PC-9 (cell line): Measurements from ENCODE around the gene ZNF576. TPM values are rescaled to one million over a fixed set of nuclear protein-coding genes. Genes with fewer than 3 reads are reported as not detected.
A peak's percentile ranks its signal among the peaks of the same experiment; 100 is the strongest.
"Not testable (repeated sequence)": the region's sequence is repeated elsewhere in the genome, so short reads cannot be mapped to it uniquely, and the experiment has no call there.

Experiments
- Bru-seq: library from RNA; stranded (reverse); fragments of 400-500 nt; gene quantifications from one replicate; lab custom pipeline; 2021; lab: Mats Ljungman, UMichigan
- BruChase-seq, 2 experiments: library from RNA; stranded (reverse); fragments of 400-500 nt; gene quantifications; one replicate each; lab custom pipeline; 2021; lab: Mats Ljungman, UMichigan
- BruUV-seq: library from RNA; stranded (reverse); fragments of 400-500 nt; replicated peaks from 2 replicates; lab custom pipeline; 2021; lab: Mats Ljungman, UMichigan
- CTCF ChIA-PET: fragments of 300-600 bp; sonication (Branson Sonifier 250); formaldehyde crosslinking; loops from one replicate; lab custom pipeline; 2022; ENCODE audit warnings: antibody characterized with exemption; lab: Charles Lee
- POLR2A ChIA-PET: fragments of 300-600 bp; sonication (Branson Sonifier 250); formaldehyde crosslinking; loops from one replicate; lab custom pipeline; 2022; ENCODE audit warnings: antibody characterized with exemption; ENCODE audit not compliant: unreplicated experiment; lab: Charles Lee
- DNase-seq, 2 experiments: peaks; one replicate each; pipeline versions ENCODE4 v3.0.0 to v3.0.0-alpha.2; 2015 to 2022; ENCODE audit warnings: mixed read lengths in 1 of 2
- H2AFZ ChIP-seq: fragments of 200-600 bp; sonication (generic); 2 replicates; pipeline ENCODE4 v1.8.1; 2017; ENCODE audit warnings: antibody characterized with exemption
- H3F3A ChIP-seq: fragments of 200-600 bp; sonication (generic); 2 replicates; pipeline ENCODE4 v1.8.1; 2017; ENCODE audit warnings: antibody characterized with exemption, mild to moderate bottlenecking, low read depth; ENCODE audit not compliant: insufficient read depth
- H3K27ac ChIP-seq: fragments of 200-600 bp; sonication (generic); 2 replicates; pipeline ENCODE4 v1.6.1; 2016; ENCODE audit warnings: mixed run types
- H3K27me3 ChIP-seq: fragments of 200-600 bp; sonication (generic); 2 replicates; pipeline ENCODE4 v1.6.1; 2016; ENCODE audit warnings: low read depth, mixed run types; ENCODE audit not compliant: insufficient read depth
- H3K36me3 ChIP-seq: fragments of 200-600 bp; sonication (generic); 2 replicates; pipeline ENCODE4 v1.6.1; 2016; ENCODE audit warnings: low read depth, mixed run types
- H3K4me1 ChIP-seq: fragments of 200-600 bp; sonication (generic); replicated peaks from 2 replicates; pipeline ENCODE4 v1.6.1; 2016; ENCODE audit warnings: mixed run types; ENCODE audit not compliant: insufficient read depth
- H3K4me2 ChIP-seq: fragments of 200-600 bp; sonication (generic); 2 replicates; pipeline ENCODE4 v1.6.1; 2017; ENCODE audit warnings: mixed run types
- H3K4me3 ChIP-seq: fragments of 200-600 bp; sonication (generic); 2 replicates; pipeline ENCODE4 v1.6.1; 2016; ENCODE audit warnings: mixed run types
- H3K79me2 ChIP-seq: fragments of 200-600 bp; sonication (generic); 2 replicates; pipeline ENCODE4 v1.6.1; 2017; ENCODE audit warnings: low read depth, mixed run types
- H3K9me2 ChIP-seq: fragments of 200-600 bp; sonication (generic); 2 replicates; pipeline ENCODE4 v1.8.1; 2017; ENCODE audit warnings: mild to moderate bottlenecking; ENCODE audit not compliant: insufficient read depth
- H3K9me3 ChIP-seq: fragments of 200-600 bp; sonication (generic); 2 replicates; pipeline ENCODE4 v1.8.1; 2016; ENCODE audit warnings: low read depth; ENCODE audit not compliant: insufficient read depth
- H4K20me1 ChIP-seq: fragments of 200-600 bp; sonication (generic); 2 replicates; pipeline ENCODE4 v1.8.1; 2017; ENCODE audit not compliant: insufficient read depth
- EZH2 ChIP-seq: fragments of 200-600 bp; sonication (generic); IDR thresholded peaks from 2 replicates; pipeline ENCODE4 v1.8.0; 2017; ENCODE audit warnings: antibody characterized with exemption, low read depth
- intact Hi-C: fragments of 100-400 bp; cut with micrococcal nuclease; formaldehyde crosslinking; loops from one replicate; pipeline ENCODE4 v1.10.0; 2022; ENCODE audit not compliant: unreplicated experiment
- long read RNA-seq: library from polyadenylated mRNA; stranded (forward); transcript quantifications from one replicate; pipeline ENCODE4 v2.0.0, GENCODE V29; 2022
- total RNA-seq: library from RNA; stranded (reverse); gene quantifications from 2 replicates; pipeline ENCODE4 v1.2.3, GENCODE V29; 2021
- TF ChIP-seq, protein P1 (sequence below): fragments of 200-600 bp; sonication (generic); conservative IDR thresholded peaks from 2 replicates; pipeline ENCODE4 v1.6.1; 2017; ENCODE audit warnings: mixed run types, antibody characterized with exemption, mild to moderate bottlenecking, moderate library complexity

The ZNF576 gene, protein sequence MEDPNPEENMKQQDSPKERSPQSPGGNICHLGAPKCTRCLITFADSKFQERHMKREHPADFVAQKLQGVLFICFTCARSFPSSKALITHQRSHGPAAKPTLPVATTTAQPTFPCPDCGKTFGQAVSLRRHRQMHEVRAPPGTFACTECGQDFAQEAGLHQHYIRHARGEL
- total RNA-seq (15.5 and 16.9 TPM in 2 replicates), Bru-seq, nascent RNA (percentile 74 among the genes with signal in this experiment), BruChase-seq, experiment 1, labeled RNA remaining after a 2-hour chase (percentile 80 among the genes with signal in this experiment), BruChase-seq, experiment 2, labeled RNA remaining after a 6-hour chase (percentile 75 among the genes with signal in this experiment)
- long read RNA-seq, transcript ZNF576-201 (3 exons, 2,566 nt), result major isoform, 13 of 21 reads
- long read RNA-seq, partial matches to known transcripts, result 1 of 21 reads
- long read RNA-seq, other reads (novel, unspliced or antisense), result 1 of 21 reads

DNA sequence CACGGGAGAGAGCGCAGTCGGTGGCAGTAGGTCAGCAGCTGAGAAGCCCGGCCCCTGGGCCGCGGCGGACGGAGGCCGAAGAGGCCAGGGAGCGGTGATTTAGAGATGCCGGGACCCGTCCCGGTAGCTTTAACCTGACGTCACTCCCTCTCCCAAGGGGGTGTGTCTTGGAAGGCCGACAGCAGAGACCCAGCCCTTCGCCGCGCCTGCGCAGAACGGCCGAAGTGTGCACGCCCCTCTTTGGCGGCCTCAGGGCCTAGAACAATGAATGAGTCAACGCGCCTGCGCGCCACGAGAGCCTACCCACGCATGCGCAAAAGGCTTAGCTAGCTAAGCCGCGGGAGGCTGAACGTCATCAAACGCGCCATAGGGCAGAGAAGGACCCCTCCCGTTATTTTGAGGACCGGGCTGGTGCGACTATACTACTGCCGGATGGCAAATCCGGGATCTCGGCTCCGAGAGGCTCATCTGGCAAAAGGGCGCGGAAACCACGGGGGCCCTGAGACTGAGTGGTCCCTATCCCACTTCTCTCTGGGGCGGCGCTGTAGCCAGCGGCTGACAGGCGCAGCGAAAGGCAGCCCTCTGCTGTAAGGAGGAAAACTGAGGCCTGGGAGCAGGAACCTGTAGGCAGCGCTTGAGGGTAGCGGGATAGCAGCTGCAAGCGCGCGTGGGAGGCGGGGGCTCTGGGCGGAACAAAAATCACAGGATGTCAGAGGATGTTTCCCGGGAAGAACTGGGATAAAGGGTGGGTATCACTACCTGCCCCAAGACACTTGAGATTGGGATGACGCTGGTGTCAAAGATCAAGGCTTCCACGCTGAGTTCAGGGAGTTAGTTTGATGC, at the start of gene ZNF576, which contains the start of gene IRGQ:
Gene ZNF576, plus strand, starts transcription at position 597 of the 843 bp plus-strand sequence. CDS start 514 bp downstream, outside the sequence.
Gene IRGQ, minus strand, starts transcription at position 136 of the 843 bp plus-strand sequence. CDS start 796 bp downstream, outside the sequence.
- H3K9me2 ChIP-seq, result no peaks in the 10 kb centered on the region
- H3K79me2 ChIP-seq, result peaks cover 48% of the 10 kb centered on the region
- H4K20me1 ChIP-seq, result peaks cover 10% of the 10 kb centered on the region
- peak; percentile 96 to 100 for DNase-seq
- TF ChIP-seq EZH2, result no peak
- TF ChIP-seq, protein P1, sequence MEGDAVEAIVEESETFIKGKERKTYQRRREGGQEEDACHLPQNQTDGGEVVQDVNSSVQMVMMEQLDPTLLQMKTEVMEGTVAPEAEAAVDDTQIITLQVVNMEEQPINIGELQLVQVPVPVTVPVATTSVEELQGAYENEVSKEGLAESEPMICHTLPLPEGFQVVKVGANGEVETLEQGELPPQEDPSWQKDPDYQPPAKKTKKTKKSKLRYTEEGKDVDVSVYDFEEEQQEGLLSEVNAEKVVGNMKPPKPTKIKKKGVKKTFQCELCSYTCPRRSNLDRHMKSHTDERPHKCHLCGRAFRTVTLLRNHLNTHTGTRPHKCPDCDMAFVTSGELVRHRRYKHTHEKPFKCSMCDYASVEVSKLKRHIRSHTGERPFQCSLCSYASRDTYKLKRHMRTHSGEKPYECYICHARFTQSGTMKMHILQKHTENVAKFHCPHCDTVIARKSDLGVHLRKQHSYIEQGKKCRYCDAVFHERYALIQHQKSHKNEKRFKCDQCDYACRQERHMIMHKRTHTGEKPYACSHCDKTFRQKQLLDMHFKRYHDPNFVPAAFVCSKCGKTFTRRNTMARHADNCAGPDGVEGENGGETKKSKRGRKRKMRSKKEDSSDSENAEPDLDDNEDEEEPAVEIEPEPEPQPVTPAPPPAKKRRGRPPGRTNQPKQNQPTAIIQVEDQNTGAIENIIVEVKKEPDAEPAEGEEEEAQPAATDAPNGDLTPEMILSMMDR, result no peak
- intact Hi-C loops, result loop anchor here (1.0 to 10.0 kb wide), 6 partner anchors 21 to 213 kb away; partner anchors contain the start of genes PINLYP, XRCC1 and ZNF428
- H3K27ac ChIP-seq, result peak within 1 kb of the TSS; percentile 83
- no TSS peak for BruUV-seq
- H3K4me1 ChIP-seq, result peaks cover 15% of the 10 kb centered on the region
- CTCF ChIA-PET, result interaction anchor here (0.6 to 1.5 kb wide), 5 partner anchors 22 to 140 kb away, joined by 3 to 5 read pairs (median 4); partner anchors contain the start of gene PLAUR
- H3K27me3 ChIP-seq, result no peaks in the 10 kb centered on the region
- 0 out of 2 replicates have a peak, but pooled peaks cover 7% of the 10 kb centered on the region for H3K36me3 ChIP-seq
- peak within 1 kb of the TSS; percentile 98 for H3K4me2 ChIP-seq
- H3K9me3 ChIP-seq, result no peaks in the 10 kb centered on the region
- peak within 1 kb of the TSS; percentile 88 for H2AFZ ChIP-seq
- peak within 1 kb of the TSS; percentile 94 for H3K4me3 ChIP-seq
- peaks cover 12% of the 10 kb centered on the region; the same call in 1 of the 2 replicates for H3F3A ChIP-seq
- POLR2A ChIA-PET, result interaction anchor here (0.5 to 1.2 kb wide), 9 partner anchors 9 to 1367 kb away, joined by 4 to 15 read pairs (median 5); partner anchors contain the start of gene ZNF283

DNA sequence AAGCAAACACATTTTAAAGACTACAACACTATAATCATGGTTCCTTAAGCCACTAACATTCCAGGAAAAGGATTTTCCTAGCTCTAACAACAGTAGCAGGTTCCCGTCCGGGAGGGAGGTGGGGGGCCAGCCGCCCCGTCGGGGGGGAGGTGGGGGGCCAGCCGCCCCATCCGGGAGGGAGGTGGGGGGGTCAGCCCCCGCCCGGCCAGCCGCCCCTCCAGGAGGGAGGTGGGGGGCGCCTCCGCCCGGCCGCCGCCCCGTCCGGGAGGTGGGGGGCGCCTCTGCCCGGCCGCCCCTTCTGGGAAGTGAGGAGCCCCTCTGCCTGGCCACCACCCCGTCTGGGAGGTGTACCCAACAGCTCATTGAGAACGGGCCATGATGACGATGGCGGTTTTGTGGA, 48.5 kb upstream of the ZNF576 start:
- H3K9me2 ChIP-seq, H3K4me1 ChIP-seq, H3K79me2 ChIP-seq, H3F3A ChIP-seq, H3K36me3 ChIP-seq, H3K4me3 ChIP-seq, intact Hi-C loops, H3K9me3 ChIP-seq, H3K27ac ChIP-seq, H4K20me1 ChIP-seq, H3K27me3 ChIP-seq, H3K4me2 ChIP-seq, POLR2A ChIA-PET, H2AFZ ChIP-seq, DNase-seq, BruUV-seq, CTCF ChIA-PET: not testable (repeated sequence)

DNA sequence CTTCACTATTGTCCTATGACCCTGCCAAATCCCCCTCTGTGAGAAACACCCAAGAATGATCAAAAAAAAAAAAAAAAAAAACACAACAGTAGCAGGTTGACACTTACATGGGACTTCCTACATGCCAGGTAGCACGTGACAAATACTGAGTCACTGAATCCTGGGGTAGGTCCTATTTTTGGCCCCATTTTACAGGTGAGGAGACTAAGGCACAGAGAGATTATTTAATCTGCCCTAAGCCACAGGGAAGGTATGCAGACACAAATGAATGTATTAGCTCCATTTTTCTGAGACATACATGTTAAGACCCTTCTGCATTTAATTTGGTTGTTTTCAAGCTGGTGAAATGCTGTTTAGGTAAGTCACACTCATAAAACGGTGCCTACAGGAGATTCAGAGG, 47.7 kb upstream of the ZNF576 start:
- no TSS peak for BruUV-seq
- no peak for DNase-seq
- POLR2A ChIA-PET, result no interaction called here
- H3K79me2 ChIP-seq, result no peaks in the 10 kb centered on the region
- H3K9me2 ChIP-seq, result no peaks in the 10 kb centered on the region
- H3K36me3 ChIP-seq, result no peaks in the 10 kb centered on the region
- no peak overlapping the region for H3K27ac ChIP-seq
- H3K4me2 ChIP-seq, result no peak overlapping the region
- no peaks in the 10 kb centered on the region for H3K4me1 ChIP-seq
- no peaks in the 10 kb centered on the region for H4K20me1 ChIP-seq
- no peak overlapping the region for H3K4me3 ChIP-seq
- H3K9me3 ChIP-seq, result no peaks in the 10 kb centered on the region
- H3K27me3 ChIP-seq, result no peaks in the 10 kb centered on the region
- no peaks in the 10 kb centered on the region for H3F3A ChIP-seq
- no peak for TF ChIP-seq EZH2
- TF ChIP-seq, protein P1, result no peak
- H2AFZ ChIP-seq, result no peak overlapping the region
- CTCF ChIA-PET, result no interaction called here
- intact Hi-C loops, result no loop called here
